ENCODE data around the gene TNS3.

The TNS3 gene

GRCh38 chr7:47602272-47603004, 20.5 kb upstream of the TNS3 start:
- TF ChIP-seq CTCF (IDR thresholded peaks at IDR 0.05; ENCODE audit: control insufficient read depth, insufficient read depth, low read depth, low read length, missing control alignments): no peak
- no peak for DNase-seq (ENCODE audit: low read depth)
- H3K4me3 ChIP-seq (ENCODE audit: control insufficient read depth, low read depth, low read length): no peak overlapping the region

- no peak for DNase-seq (ENCODE audit: low read depth)
- H3K4me3 ChIP-seq (ENCODE audit: control insufficient read depth, low read depth, low read length): no peak overlapping the region
- TF ChIP-seq CTCF (IDR thresholded peaks at IDR 0.05; ENCODE audit: control insufficient read depth, insufficient read depth, low read depth, low read length, missing control alignments): no peak
Observed at GRCh38 chr7:47601881-47602249, 20.0 kb upstream of the TNS3 start.

GRCh38 chr7:47601119-47601880, 19.4 kb upstream of the TNS3 start:
- H3K4me3 ChIP-seq (ENCODE audit: control insufficient read depth, low read depth, low read length): no peak overlapping the region
- TF ChIP-seq CTCF (IDR thresholded peaks at IDR 0.05; ENCODE audit: control insufficient read depth, insufficient read depth, low read depth, low read length, missing control alignments): no peak
- peak; percentile 68 for DNase-seq (ENCODE audit: low read depth)

DNA sequence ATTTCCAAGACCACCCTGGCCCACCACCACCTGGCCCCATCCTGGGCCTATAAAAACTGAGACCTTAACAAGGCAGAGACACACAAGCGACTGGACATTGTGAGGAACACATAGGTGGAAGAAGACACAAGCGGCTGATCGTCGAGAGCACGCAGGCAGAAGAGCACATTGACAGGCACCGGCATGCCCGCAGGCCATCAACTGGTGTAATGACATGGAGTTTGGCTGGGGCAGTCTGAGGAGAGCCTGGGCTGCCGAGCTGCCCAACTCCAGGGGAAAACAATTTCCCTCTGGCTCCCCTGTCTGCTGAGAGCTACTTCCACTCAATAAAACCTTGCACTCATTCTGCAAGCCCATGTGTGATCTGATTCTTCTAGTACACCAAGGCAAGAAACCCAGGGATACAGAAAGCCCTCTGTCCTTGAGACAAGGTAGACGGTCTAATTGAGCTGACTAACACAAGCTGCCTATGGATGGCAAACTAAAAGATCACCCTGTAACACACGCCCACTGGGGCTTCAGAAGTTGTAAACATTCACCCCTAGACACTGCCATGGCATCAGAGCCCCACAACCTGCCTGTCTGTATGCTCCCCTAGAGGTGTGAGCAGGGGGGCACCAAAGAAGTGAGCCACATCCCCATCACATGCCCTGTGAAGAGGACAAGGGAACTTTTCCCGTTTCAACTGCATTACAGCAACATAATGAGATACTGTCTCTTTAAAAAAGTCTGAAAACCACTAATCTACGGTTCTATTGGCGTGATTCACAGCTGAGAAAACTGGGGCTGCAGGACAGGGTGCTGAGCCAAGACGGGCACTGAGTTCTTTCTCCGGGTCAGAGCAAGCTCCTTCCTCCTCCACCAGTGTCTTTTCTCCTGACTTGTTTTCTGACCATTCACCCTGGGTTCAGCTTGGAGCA, 18.5 kb upstream of the TNS3 start:
- no peak overlapping the region for H3K4me3 ChIP-seq (ENCODE audit: control insufficient read depth, low read depth, low read length)
- no peak for TF ChIP-seq CTCF (IDR thresholded peaks at IDR 0.05; ENCODE audit: control insufficient read depth, insufficient read depth, low read depth, low read length, missing control alignments)
- DNase-seq (ENCODE audit: low read depth): no peak

- no peak for DNase-seq (ENCODE audit: low read depth)
- TF ChIP-seq CTCF (IDR thresholded peaks at IDR 0.05; ENCODE audit: control insufficient read depth, insufficient read depth, low read depth, low read length, missing control alignments): no peak
- H3K4me3 ChIP-seq (ENCODE audit: control insufficient read depth, low read depth, low read length): no peak overlapping the region
Observed at GRCh38 chr7:47597379-47597778, 15.5 kb upstream of the TNS3 start.

GRCh38 chr7:47596502-47597202, 14.7 kb upstream of the TNS3 start:
- no peak for TF ChIP-seq CTCF (IDR thresholded peaks at IDR 0.05; ENCODE audit: control insufficient read depth, insufficient read depth, low read depth, low read length, missing control alignments)

More at GRCh38 chr7:47596502-47597202, 14.7 kb upstream of the TNS3 start:
- H3K4me3 ChIP-seq (ENCODE audit: control insufficient read depth, low read depth, low read length): no peak overlapping the region
- no peak for DNase-seq (ENCODE audit: low read depth)
